ENCODE measurements around the gene CYP46A1.

The CYP46A1 gene

DNA sequence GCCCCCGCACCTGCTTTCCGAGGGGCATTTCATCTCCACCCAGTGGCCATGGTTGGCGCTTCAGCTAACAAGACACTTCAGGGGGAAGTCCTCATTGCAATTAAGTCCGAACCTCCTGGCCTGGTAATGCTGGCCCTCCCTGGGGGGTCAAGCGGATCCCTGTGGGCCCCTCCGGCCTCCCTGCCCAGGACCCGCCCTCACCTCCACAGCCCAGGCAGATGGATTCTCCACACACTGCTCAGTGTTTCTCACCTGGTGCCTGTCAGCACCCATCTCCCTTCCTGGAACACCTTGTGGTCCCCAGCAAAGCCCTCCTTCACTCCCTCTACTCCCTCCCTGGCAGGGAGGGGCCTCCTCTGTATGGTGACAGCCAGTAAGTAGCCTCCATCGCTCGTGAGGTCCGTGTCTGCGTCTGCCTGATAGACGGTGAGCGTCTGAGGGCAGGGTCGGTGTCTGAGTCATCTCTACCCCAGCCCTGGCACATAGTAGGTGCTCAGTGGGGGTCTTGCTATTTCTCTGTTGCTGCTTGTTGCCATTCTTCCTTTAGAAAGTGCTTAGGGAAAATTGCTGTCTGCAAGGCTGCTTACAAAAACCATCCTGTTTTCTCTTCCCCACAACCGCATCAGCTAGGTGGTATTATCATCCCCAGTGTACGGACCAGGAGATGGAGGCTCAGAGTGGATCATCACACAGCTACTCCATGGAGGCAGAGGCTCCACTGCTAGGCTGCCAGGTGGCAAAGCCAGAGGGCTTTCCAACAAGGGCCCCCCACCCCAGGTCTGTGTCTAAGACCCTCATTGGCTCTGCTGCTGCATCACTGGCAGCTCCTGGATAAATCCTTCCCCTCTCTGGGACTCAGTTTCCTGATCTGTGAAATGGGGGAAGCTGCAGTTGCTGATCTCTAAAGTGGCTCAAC, 69.4 kb downstream of the CYP46A1 start:
- TF ChIP-seq SIN3A (IDR thresholded peaks at IDR 0.05; ENCODE audit: borderline replicate concordance, insufficient read depth, low read length) (no peak), FOXP2 (optimal IDR thresholded peaks at IDR 0.05; ENCODE audit: borderline replicate concordance, extremely low read depth, extremely low read length, insufficient read depth) (no peak), POLR2AphosphoS5 (IDR thresholded peaks at IDR 0.05; ENCODE audit: low read depth, low read length) (no peak), TAF1 (IDR thresholded peaks at IDR 0.05; ENCODE audit: borderline replicate concordance, insufficient read depth, low read length) (no peak)
- TF ChIP-seq, protein P1, sequence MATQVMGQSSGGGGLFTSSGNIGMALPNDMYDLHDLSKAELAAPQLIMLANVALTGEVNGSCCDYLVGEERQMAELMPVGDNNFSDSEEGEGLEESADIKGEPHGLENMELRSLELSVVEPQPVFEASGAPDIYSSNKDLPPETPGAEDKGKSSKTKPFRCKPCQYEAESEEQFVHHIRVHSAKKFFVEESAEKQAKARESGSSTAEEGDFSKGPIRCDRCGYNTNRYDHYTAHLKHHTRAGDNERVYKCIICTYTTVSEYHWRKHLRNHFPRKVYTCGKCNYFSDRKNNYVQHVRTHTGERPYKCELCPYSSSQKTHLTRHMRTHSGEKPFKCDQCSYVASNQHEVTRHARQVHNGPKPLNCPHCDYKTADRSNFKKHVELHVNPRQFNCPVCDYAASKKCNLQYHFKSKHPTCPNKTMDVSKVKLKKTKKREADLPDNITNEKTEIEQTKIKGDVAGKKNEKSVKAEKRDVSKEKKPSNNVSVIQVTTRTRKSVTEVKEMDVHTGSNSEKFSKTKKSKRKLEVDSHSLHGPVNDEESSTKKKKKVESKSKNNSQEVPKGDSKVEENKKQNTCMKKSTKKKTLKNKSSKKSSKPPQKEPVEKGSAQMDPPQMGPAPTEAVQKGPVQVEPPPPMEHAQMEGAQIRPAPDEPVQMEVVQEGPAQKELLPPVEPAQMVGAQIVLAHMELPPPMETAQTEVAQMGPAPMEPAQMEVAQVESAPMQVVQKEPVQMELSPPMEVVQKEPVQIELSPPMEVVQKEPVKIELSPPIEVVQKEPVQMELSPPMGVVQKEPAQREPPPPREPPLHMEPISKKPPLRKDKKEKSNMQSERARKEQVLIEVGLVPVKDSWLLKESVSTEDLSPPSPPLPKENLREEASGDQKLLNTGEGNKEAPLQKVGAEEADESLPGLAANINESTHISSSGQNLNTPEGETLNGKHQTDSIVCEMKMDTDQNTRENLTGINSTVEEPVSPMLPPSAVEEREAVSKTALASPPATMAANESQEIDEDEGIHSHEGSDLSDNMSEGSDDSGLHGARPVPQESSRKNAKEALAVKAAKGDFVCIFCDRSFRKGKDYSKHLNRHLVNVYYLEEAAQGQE (IDR thresholded peaks at IDR 0.05; ENCODE audit: insufficient read depth in 1 of 2, low read depth in 2 of 2, low read length in 2 of 2) = no peak

DNA sequence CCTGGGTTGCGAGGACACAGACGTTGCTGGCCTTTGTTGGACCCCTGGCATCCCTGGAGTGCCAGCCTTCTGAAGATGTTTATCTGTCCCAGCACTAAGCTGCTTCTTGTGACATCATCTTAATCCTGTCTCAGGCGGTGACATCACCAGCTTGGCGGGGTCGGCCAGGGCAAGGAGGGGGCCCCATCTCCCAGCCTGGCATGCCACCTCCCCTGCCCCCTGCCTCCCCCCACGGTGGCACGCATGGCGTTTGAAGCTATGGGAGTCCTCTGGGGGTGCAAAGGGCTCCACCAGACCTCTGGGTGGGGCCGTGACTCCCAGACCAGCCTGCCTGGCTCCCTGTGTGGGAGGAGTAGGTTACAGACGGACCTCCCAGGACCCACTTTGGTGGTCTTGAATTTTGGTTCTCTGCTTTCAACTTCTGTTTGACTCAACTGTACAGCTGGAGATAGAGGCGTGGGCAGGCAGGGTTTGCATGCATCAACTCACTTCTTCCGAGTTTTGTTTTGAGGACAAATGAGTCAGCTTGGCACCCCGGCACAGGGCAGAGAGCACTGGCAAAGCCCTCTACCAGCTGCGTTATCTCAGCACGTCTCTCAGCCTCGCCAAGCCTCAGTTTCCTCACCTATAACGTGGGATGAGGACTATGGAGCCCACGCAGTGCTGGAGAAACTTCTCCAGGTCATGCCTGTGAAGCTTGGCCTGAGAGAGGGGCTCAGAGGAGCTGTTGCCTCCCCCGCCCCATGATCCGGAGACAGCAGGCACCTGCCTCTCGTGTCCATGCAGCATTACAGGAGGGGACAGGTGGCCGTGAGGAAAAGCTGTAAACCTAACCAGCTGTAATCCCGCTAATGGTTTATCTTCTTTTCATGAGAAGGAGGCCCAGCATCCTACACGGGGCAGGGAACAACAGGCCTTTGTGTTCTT, 70.3 kb downstream of the CYP46A1 start:
- TF ChIP-seq POLR2AphosphoS5 (IDR thresholded peaks at IDR 0.05; ENCODE audit: low read depth, low read length) (no peak), FOXP2 (optimal IDR thresholded peaks at IDR 0.05; ENCODE audit: borderline replicate concordance, extremely low read depth, extremely low read length, insufficient read depth) (no peak), TAF1 (IDR thresholded peaks at IDR 0.05; ENCODE audit: borderline replicate concordance, insufficient read depth, low read length) (no peak), SIN3A (IDR thresholded peaks at IDR 0.05; ENCODE audit: borderline replicate concordance, insufficient read depth, low read length) (no peak)
- TF ChIP-seq, protein P1 (IDR thresholded peaks at IDR 0.05; ENCODE audit: insufficient read depth in 1 of 2, low read depth in 2 of 2, low read length in 2 of 2) = no peak

DNA sequence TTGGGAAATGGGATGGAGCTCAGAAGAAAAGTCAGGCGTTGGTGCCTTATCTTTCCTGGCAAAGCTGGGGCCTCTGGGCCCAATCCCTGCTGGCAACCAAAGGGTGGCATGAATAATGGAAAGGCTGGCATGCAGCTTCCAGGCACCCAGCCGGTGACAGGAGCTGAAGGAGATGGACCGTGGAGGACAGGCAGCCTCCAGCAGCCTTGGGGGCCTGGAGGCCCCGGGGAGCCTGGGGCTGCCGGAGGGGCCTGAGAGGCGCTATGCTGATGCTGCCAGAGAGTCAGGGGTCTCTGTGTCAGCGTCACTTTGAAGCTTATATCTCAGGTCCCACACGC, 70.9 kb downstream of the CYP46A1 start:
- TF ChIP-seq POLR2AphosphoS5 (IDR thresholded peaks at IDR 0.05; ENCODE audit: low read depth, low read length) = no peak
- TF ChIP-seq, protein P1 (IDR thresholded peaks at IDR 0.05; ENCODE audit: insufficient read depth in 1 of 2, low read depth in 2 of 2, low read length in 2 of 2) = no peak
- TF ChIP-seq SIN3A (IDR thresholded peaks at IDR 0.05; ENCODE audit: borderline replicate concordance, insufficient read depth, low read length) = no peak
- TF ChIP-seq TAF1 (IDR thresholded peaks at IDR 0.05; ENCODE audit: borderline replicate concordance, insufficient read depth, low read length) = no peak
- TF ChIP-seq FOXP2 (optimal IDR thresholded peaks at IDR 0.05; ENCODE audit: borderline replicate concordance, extremely low read depth, extremely low read length, insufficient read depth) = no peak

DNA sequence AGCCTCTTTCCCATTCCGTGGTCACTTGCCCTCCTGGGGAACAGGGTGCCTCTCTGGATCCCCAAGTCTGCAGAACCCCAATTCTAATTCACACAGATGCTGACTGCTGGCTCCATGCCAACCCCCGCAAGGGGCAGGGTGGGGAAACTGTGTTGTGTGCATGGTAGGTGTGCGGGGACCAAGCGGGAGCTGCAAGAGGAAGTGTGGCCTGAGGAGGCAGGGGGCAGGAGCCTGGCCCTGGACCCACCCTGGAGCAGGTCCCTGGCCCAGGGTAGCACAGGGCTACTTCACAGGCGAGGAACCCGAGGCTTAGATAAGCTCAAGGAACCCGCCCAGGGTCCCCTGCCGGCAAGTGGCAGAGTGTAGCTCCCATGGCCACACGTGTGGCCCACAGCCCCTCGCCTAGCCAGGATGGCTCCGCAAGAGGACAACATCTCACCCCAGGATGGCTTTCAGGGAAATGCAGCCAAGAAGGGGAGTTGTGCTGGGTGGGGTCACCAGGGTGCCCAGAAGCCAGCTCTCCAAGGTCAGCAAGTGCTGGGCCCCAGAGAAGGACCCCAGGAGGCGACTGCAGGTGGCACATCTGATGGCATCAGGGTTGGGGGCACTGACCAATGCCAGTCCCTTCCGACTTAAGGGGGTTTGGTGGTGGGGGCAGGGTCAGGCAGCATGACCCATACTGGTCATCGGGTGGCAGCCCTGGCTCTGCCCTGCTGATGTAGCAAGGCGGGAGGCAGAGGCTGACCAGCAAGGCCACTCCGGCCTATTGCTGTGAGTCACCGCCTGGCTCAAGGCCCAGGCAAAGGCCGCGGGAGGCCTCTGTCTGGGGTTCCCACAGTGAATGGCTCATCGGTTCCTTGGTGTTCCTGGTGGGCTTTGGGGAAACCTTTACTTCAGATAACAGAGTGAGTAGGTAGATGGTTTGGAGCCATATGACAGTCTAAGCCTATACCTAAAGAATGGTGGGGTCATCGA, 71.8 kb downstream of the CYP46A1 start:
- TF ChIP-seq POLR2AphosphoS5 (IDR thresholded peaks at IDR 0.05; ENCODE audit: low read depth, low read length) = no peak
- peak; percentile 31 for TF ChIP-seq FOXP2 (optimal IDR thresholded peaks at IDR 0.05; ENCODE audit: borderline replicate concordance, extremely low read depth, extremely low read length, insufficient read depth)
